IPS-15b (cell line): ENCODE data around the gene SCEL.

Experiments used
- H3K27me3 ChIP-seq: one replicate; pipeline ENCODE4 v1.6.1; 2013; ENCODE audit warnings: low read length; ENCODE audit not compliant: control insufficient read depth, insufficient read depth
- H3K36me3 ChIP-seq: one replicate; pipeline ENCODE4 v1.6.1; 2013; ENCODE audit warnings: low read length; ENCODE audit not compliant: control insufficient read depth, insufficient read depth
- H3K4me1 ChIP-seq: one replicate; pipeline ENCODE4 v1.6.1; 2013; ENCODE audit warnings: mild to moderate bottlenecking, low read length; ENCODE audit not compliant: control insufficient read depth, insufficient read depth
- H3K4me3 ChIP-seq: one replicate; pipeline ENCODE4 v1.5.1; 2013; ENCODE audit warnings: low read depth, low read length
- H3K9ac ChIP-seq: one replicate; pipeline ENCODE4 v1.6.1; 2013; ENCODE audit warnings: low read depth, mild to moderate bottlenecking, low read length
- H3K9me3 ChIP-seq: one replicate; pipeline ENCODE4 v1.6.1; 2013; ENCODE audit warnings: mild to moderate bottlenecking, low read length; ENCODE audit not compliant: control insufficient read depth, insufficient read depth

SCEL gene

DNA sequence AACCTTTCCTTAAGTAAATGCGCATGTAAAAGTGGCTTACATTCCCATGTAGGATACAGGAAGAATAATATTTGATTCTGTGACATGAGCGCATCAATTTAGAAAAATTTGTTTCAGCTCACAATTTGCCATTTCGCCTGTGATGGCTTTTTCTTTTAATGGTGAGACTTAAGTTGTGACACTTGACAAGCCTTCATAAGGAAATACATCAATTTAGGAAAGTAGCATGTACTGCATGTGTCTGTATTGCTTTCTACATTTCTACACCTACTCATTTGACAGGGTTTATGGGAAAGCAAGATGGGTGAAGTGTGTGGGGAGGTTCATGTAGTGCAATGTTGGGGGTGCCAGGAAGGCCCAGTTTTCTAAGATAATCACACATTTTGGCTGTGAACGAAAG, 12.1 kb upstream of the SCEL start:
- Histone ChIP-seq H3K9ac (no peak overlapping the region), H3K36me3 (no peaks in the 10 kb centered on the region), H3K4me1 (no peaks in the 10 kb centered on the region), H3K27me3 (no peaks in the 10 kb centered on the region), H3K9me3 (no peaks in the 10 kb centered on the region), H3K4me3 (no peak overlapping the region)

DNA sequence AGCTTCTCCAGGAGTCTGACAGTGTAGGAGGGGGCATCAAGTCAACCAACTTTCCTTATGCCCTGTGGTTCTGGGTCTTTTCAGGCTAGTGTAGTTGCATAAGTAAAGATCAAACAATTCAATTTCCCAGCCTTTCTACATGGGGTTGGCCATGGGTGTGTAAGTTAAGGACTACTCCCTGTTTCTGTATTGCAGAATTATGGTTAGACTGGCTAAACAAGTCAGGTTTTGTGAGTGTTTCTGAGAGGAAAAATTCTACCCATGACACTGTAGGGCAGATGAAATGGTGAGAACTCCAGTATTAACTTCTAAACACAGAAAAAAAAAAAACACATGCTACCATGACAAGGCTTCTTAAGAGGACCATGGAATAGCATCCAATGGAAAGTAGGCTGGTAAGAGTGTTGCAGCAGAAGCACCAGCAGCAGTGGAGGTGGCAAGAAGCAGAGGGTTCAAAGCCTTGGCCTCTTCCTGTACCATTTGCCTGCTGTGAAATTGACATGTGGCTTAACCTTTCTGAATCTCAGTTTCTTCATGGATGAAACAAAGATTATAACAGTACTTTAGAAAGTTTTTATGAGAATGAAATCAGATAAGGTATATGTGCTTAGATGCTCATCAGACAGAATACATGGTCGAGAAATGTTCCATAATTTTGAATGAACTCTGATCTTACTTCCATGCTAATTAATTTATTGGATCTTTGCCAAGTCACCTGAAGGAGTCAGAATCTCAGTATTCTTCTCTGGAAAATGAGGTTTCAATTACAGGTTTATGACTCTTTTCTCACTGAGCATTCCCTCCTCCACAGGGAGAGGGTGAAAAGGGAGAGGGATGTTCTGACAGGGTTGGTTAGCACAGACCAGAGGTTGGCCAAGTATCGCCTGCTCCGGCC, 11.4 kb upstream of the SCEL start:
- Histone ChIP-seq H3K4me3 (no peak overlapping the region), H3K27me3 (no peaks in the 10 kb centered on the region)

DNA sequence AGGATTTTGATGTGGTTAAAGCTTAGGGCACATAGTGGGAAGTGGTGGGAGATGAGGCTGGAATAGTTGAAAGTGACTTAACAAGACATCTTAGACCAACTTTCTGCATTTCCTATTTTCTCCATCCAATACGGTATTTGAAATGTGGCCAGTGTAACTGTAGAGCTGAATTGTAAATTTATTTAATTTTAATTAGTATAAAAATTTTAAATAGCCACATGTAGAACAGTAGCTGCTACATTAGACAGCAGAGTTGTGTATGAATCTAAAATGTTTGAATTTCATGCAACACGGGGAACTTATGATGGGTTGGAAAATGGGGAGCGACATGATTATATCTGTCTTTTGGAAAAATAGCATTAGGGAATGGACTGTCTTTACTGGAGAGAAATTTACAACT, 7.1 kb upstream of the SCEL start:
- Histone ChIP-seq H3K4me3 (no peak overlapping the region), H3K36me3 (no peaks in the 10 kb centered on the region), H3K4me1 (no peaks in the 10 kb centered on the region), H3K27me3 (no peaks in the 10 kb centered on the region), H3K9me3 (no peaks in the 10 kb centered on the region), H3K9ac (no peak overlapping the region)

More for the DNA sequence above, 11.4 kb upstream of the SCEL start:
- H3K9me3 ChIP-seq: no peaks in the 10 kb centered on the region
- no peak overlapping the region for H3K9ac ChIP-seq
- no peaks in the 10 kb centered on the region for H3K36me3 ChIP-seq
- no peaks in the 10 kb centered on the region for H3K4me1 ChIP-seq

DNA sequence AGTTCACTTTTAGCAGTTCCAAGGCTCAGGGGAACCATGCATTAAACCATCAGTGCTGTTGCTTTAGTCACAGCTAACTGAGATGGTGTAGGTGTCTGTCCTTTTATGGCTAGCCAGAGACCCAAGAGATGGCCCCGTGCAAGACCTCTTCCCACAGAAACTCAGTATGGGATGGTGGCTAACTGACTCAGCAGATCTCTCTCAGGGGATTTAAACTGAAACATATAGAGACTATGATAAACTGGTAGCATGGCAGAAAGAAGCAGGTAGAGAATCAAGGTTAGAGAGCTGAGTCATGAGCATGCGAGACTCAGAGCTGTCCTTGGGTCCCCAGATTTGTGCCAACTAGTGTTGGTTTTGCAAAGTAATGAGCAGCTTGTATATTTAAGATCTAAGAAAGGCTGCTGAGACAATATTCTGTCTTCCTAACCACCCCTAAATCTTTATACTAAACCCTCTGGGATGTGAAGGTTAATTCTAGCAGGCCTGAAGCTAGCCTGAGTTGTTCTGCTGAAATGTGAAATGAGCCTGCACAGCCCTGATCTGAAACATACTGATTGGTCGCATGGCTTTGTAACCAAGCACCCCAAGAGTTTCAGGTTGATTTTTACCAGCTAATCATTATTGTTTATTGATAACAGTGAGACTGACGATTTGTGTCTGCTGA, 6.5 kb upstream of the SCEL start:
- H3K9ac ChIP-seq: no peak overlapping the region
- no peak overlapping the region for H3K4me3 ChIP-seq
- no peaks in the 10 kb centered on the region for H3K36me3 ChIP-seq
- no peaks in the 10 kb centered on the region for H3K27me3 ChIP-seq
- no peaks in the 10 kb centered on the region for H3K4me1 ChIP-seq
- H3K9me3 ChIP-seq: no peaks in the 10 kb centered on the region

DNA sequence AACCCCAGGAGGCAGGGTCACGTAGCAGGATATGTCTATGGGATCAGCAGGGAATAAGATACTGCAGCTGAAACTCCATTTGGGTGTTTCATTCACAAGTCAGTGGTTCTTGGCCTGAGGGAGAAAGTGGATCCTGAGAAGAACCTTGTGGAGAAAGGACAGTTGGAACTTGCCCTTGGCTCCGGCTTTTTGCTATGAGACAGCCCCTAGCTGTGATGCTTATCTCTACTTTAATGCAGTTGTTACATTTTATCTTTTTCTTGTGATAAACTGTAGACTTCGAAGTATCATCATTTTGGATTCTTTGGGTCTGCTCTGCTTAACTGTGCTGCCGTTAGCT, 6.0 kb upstream of the SCEL start:
- H3K36me3 ChIP-seq: no peaks in the 10 kb centered on the region

DNA sequence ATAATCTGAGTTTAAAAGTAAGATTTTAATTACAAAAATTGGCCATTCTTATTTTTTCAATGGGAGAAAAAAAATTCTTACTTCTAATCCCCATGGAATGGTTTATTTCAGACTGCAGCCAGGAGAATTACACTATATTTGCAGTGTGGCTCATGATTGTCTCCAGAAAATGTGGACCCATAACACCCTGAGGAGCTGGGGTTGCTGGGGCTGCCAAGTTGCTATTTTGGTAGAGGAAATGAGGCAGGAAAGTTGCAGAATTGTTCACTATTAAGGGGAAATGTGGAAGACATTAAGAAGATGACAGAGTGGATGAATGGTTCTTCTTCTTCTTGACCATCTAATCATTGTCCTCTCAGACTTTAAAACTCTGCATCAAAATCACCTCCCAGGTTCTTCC, 4.6 kb upstream of the SCEL start:
- H3K4me1 ChIP-seq: no peaks in the 10 kb centered on the region
- no peak overlapping the region for H3K4me3 ChIP-seq
- no peaks in the 10 kb centered on the region for H3K36me3 ChIP-seq
- H3K9me3 ChIP-seq: no peaks in the 10 kb centered on the region
- H3K9ac ChIP-seq: no peak overlapping the region
- H3K27me3 ChIP-seq: no peaks in the 10 kb centered on the region

More for the DNA sequence above, 6.0 kb upstream of the SCEL start:
- Histone ChIP-seq H3K9ac (no peak overlapping the region), H3K27me3 (no peaks in the 10 kb centered on the region), H3K4me1 (no peaks in the 10 kb centered on the region), H3K9me3 (no peaks in the 10 kb centered on the region), H3K4me3 (no peak overlapping the region)

DNA sequence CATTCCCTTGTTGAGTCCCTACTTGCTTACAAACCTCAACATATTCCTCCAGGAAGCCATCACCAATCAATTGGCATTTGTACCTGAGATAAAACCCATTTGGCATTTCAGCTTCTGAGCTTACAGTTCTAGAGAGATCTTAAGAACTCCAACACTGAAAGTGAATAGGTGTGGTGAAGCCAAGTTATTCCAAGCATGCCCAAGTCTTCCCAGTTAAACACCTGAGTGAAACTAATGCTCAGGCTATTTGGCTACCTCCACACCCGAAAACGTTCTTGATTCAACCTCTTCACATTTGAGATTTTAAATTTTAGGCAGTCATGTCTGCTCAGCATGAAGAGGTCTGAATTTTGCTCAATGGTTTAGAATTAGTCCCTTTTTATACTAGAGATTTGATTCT, 2.5 kb upstream of the SCEL start:
- Histone ChIP-seq H3K27me3 (no peaks in the 10 kb centered on the region), H3K4me3 (no peak overlapping the region), H3K9me3 (no peaks in the 10 kb centered on the region), H3K9ac (no peak overlapping the region), H3K36me3 (no peaks in the 10 kb centered on the region), H3K4me1 (no peaks in the 10 kb centered on the region)

DNA sequence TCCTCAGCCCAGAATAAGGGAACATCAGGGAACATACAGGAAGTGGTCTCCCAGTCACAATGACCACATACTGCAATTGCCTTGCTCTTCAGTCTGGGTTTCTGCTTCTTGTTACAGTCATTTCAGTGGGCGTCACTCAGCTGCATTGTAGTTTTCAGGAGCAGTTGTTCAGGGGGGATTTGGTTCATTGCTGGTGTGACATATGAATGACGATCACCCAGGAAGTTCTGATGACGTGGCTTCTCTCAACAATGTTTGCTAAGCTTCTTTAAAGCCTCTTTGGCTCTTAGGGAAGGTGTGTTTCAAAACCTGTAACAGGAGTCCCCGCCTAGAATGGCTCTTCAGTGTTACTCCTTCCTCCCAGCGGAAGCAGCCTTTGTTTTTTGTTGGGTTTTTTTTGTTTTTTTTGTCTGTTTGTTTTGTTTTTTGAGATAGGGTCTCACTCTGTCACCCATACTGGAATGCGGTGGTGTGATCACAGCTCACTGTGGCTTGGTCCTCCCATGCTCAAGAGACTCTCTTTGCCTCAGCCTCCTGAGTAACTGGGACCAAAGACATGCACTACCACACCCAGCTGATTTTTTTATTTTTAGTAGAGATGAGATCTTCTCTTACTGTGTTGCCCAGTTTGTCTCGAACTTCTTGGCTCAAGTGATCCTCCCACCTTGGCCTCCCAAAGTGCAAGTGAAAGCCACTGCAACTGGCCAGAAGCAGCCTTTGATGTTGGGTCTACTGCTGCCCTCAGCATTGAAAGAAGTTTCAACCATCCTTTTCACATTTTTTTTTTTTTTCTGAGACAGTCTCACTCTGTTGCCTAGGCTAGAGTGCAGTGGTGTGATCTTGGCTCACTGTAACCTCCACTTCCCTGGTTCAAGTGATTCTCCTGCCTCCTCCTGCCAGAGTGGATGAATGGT, 1.4 kb upstream of the SCEL start:
- no peaks in the 10 kb centered on the region for H3K9me3 ChIP-seq
- H3K4me1 ChIP-seq: no peaks in the 10 kb centered on the region
- no peaks in the 10 kb centered on the region for H3K27me3 ChIP-seq
- H3K9ac ChIP-seq: no peak overlapping the region
- no peaks in the 10 kb centered on the region for H3K36me3 ChIP-seq
- no peak overlapping the region for H3K4me3 ChIP-seq

DNA sequence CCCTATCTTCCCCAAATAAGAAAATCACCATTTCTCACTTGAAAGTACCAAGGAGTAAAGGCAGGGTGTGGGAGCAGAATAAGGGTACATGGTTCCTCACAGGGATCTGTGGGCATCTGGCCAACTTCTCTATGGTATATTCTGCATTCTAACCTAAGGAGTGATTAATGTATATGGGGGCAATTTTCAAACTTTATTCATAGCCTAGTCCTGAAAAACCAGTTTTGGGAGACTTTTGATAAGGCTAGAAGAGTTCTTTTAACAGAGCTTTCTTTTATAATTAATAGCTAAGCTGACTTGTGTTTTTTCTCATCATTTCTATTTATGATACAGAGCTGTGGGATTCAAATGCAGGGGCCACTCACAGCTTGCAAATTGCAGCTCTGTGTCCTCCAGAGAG, 852 bp downstream of the SCEL start:
- Histone ChIP-seq H3K4me3 (no peak overlapping the region), H3K4me1 (no peaks in the 10 kb centered on the region), H3K9me3 (no peaks in the 10 kb centered on the region), H3K9ac (no peak overlapping the region), H3K36me3 (no peaks in the 10 kb centered on the region), H3K27me3 (no peaks in the 10 kb centered on the region)

DNA sequence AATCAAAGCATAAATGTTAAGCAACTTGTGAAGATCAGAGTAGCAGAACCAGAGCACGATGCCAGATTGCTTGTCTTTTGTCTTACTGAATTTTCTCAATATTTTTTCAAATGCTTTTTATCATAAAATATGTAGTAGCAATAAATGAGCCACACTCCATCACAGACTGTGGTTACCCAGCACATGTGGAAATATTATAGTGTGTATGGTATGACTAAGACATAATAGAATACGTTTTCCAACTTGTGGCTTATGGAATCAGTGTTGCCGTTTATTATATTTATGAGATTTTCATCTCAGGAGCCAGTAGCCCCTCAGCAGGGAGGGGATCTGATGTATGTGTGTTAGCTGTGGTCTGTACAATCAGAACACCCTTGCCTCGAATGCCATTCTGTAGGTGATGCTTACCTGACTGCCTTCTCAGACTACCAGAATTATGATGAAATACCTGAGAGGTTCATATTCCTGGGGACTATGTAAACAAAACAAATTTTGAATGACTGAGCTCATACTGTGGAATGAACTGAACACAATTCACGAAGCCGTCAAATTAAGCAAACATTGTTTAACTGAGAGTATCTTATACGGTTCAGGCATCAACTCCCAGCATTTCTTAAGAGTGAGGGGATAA, 1.9 kb downstream of the SCEL start:
- H3K9ac ChIP-seq: no peak overlapping the region
- H3K36me3 ChIP-seq: no peaks in the 10 kb centered on the region
- no peaks in the 10 kb centered on the region for H3K9me3 ChIP-seq
- H3K4me1 ChIP-seq: no peaks in the 10 kb centered on the region
- H3K27me3 ChIP-seq: no peaks in the 10 kb centered on the region
- H3K4me3 ChIP-seq: no peak overlapping the region

DNA sequence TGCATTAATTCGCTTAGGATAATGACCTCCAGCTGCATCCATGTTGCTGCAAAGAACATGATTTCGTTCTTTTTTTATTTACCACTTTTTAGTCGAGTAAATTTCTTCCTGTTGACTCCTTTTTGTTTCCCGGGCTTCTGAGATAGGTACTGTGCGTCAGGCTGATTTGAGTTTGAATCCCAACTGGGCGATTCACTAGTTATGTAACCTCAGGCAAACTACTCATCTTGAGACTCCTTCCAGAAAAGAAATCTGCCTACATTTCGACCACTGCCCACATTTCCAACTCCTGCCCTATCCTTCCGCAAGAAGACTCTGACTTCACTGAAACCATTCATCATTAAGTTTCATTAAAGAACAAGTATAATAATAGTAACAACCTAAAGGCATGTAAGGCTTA, 8.2 kb downstream of the SCEL start:
- Histone ChIP-seq H3K4me3 (no peak overlapping the region), H3K9me3 (no peaks in the 10 kb centered on the region), H3K27me3 (no peaks in the 10 kb centered on the region), H3K4me1 (no peaks in the 10 kb centered on the region), H3K36me3 (no peaks in the 10 kb centered on the region), H3K9ac (no peak overlapping the region)
